ENCODE data around the gene FBN2. TPM values are rescaled to one million over a fixed set of nuclear protein-coding genes. Genes with fewer than 3 reads are reported as not detected.

Gene FBN2
- total RNA-seq, 1 experiment from 2014 or later: 1.6 TPM

GRCh38 chr5:128422612-128423011, 115.4 kb downstream of the FBN2 start:
- intact Hi-C loops (cut with micrococcal nuclease; ENCODE audit: unreplicated experiment): no loop called here
- ChIA-PET CTCF (no interaction called here), POLR2A (ENCODE audit: low non-redundant PET) (no interaction called here)
- Histone ChIP-seq H3K4me3 (ENCODE audit: low read depth, low read length, poor library complexity, severe bottlenecking) (no peak overlapping the region), H3K27me3 (replicated peaks; ENCODE audit: insufficient read depth, low read depth, low read length, poor library complexity) (no peaks in the 10 kb centered on the region), H3K9me3 (ENCODE audit: low read depth, low read length, poor library complexity, severe bottlenecking) (no peaks in the 10 kb centered on the region), H3K4me1 (ENCODE audit: insufficient read depth, low read length, poor library complexity, severe bottlenecking) (no peaks in the 10 kb centered on the region), H3K36me3 (ENCODE audit: insufficient read depth, low read length, poor library complexity, severe bottlenecking) (no peaks in the 10 kb centered on the region), H3K27ac (ENCODE audit: low read depth, low read length, poor library complexity, severe bottlenecking) (no peak overlapping the region)
- DNase-seq (ENCODE audit: low spot score): no peak
- BruUV-seq (replicated peaks): no TSS peak
- TF ChIP-seq EZH2 (IDR thresholded peaks at IDR 0.05; ENCODE audit: borderline replicate concordance, low read depth, low read length, poor library complexity, severe bottlenecking) (no peak), CTCF (conservative IDR thresholded peaks at IDR 0.05; ENCODE audit: low read depth, low read length) (no peak)

- Histone ChIP-seq H3K4me3 (ENCODE audit: low read depth, low read length, poor library complexity, severe bottlenecking) (no peak overlapping the region), H3K36me3 (ENCODE audit: insufficient read depth, low read length, poor library complexity, severe bottlenecking) (no peaks in the 10 kb centered on the region), H3K27me3 (replicated peaks; ENCODE audit: insufficient read depth, low read depth, low read length, poor library complexity) (no peaks in the 10 kb centered on the region), H3K27ac (ENCODE audit: low read depth, low read length, poor library complexity, severe bottlenecking) (no peak overlapping the region), H3K9me3 (ENCODE audit: low read depth, low read length, poor library complexity, severe bottlenecking) (no peaks in the 10 kb centered on the region), H3K4me1 (ENCODE audit: insufficient read depth, low read length, poor library complexity, severe bottlenecking) (no peaks in the 10 kb centered on the region)
- ChIA-PET POLR2A (ENCODE audit: low non-redundant PET) (no interaction called here), CTCF (no interaction called here)
- no peak for DNase-seq (ENCODE audit: low spot score)
- intact Hi-C loops (cut with micrococcal nuclease; ENCODE audit: unreplicated experiment): no loop called here
- no TSS peak for BruUV-seq (replicated peaks)
- TF ChIP-seq CTCF (conservative IDR thresholded peaks at IDR 0.05; ENCODE audit: low read depth, low read length) (no peak), EZH2 (IDR thresholded peaks at IDR 0.05; ENCODE audit: borderline replicate concordance, low read depth, low read length, poor library complexity, severe bottlenecking) (no peak)
Observed at GRCh38 chr5:128414469-128414868, 123.6 kb downstream of the FBN2 start.

GRCh38 chr5:128413356-128413755, 124.7 kb downstream of the FBN2 start:
- Histone ChIP-seq H3K27me3 (replicated peaks; ENCODE audit: insufficient read depth, low read depth, low read length, poor library complexity) (no peaks in the 10 kb centered on the region), H3K9me3 (ENCODE audit: low read depth, low read length, poor library complexity, severe bottlenecking) (no peaks in the 10 kb centered on the region), H3K36me3 (ENCODE audit: insufficient read depth, low read length, poor library complexity, severe bottlenecking) (no peaks in the 10 kb centered on the region), H3K4me1 (ENCODE audit: insufficient read depth, low read length, poor library complexity, severe bottlenecking) (no peaks in the 10 kb centered on the region), H3K4me3 (ENCODE audit: low read depth, low read length, poor library complexity, severe bottlenecking) (no peak overlapping the region), H3K27ac (ENCODE audit: low read depth, low read length, poor library complexity, severe bottlenecking) (no peak overlapping the region)
- DNase-seq (ENCODE audit: low spot score): no peak
- ChIA-PET POLR2A (ENCODE audit: low non-redundant PET) (no interaction called here), CTCF (no interaction called here)
- TF ChIP-seq EZH2 (IDR thresholded peaks at IDR 0.05; ENCODE audit: borderline replicate concordance, low read depth, low read length, poor library complexity, severe bottlenecking) (no peak), CTCF (conservative IDR thresholded peaks at IDR 0.05; ENCODE audit: low read depth, low read length) (no peak)
- intact Hi-C loops (cut with micrococcal nuclease; ENCODE audit: unreplicated experiment): no loop called here
- no TSS peak for BruUV-seq (replicated peaks)

All from A673 (cell line).